MM.1S (cell line): Measurements from ENCODE around the gene SIGLEC14.

Source experiments
- EZH2 ChIP-seq: fragments of 300-600 bp; sonication (generic); optimal IDR thresholded peaks from 2 replicates; pipeline ENCODE3; 2017; ENCODE audit warnings: low read depth, mild to moderate bottlenecking, antibody characterized with exemption, low read length, mixed read lengths
- EZH2phosphoT487 ChIP-seq: fragments of 300-600 bp; sonication (generic); IDR thresholded peaks from 2 replicates; pipeline ENCODE4 v1.6.1; 2018; ENCODE audit warnings: antibody characterized with exemption, low read length
- TF ChIP-seq, protein P1 (sequence below): fragments of 300-600 bp; sonication (generic); IDR thresholded peaks from 2 replicates; pipeline ENCODE4 v1.5.1; 2016; ENCODE audit warnings: antibody characterized with exemption, low read length, mixed read lengths

DNA sequence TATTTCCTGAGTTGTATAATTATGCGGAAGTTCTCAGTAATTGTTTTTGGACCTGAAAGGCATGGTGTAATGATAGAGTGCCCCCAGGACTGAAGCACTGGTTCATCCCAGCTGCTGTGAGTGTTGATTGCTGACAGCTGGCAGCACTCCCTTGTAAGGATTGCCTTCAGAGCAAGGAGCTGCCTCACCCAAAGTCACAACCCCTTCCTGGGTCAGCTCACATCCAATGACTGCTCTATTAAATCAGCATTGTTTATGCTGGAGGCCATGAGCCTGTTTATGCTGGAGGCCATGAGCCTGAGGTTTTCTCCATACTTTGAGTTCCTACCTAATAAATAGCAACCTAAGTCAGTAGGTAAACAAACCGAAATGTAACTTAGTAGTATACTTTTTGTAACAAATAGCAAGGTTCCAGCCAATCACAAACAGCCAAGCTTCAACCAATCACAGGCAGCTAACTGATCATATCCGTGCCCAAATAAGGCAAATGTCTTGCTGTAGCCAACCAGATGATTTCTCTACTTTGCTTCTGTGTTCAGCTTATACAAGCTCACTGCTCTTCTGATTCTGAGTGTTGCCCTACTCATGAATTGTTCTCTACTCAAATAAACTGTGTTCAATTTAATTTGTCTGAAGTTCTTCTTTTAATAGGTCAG, 34.8 kb upstream of the SIGLEC14 start:
- TF ChIP-seq, protein P1, sequence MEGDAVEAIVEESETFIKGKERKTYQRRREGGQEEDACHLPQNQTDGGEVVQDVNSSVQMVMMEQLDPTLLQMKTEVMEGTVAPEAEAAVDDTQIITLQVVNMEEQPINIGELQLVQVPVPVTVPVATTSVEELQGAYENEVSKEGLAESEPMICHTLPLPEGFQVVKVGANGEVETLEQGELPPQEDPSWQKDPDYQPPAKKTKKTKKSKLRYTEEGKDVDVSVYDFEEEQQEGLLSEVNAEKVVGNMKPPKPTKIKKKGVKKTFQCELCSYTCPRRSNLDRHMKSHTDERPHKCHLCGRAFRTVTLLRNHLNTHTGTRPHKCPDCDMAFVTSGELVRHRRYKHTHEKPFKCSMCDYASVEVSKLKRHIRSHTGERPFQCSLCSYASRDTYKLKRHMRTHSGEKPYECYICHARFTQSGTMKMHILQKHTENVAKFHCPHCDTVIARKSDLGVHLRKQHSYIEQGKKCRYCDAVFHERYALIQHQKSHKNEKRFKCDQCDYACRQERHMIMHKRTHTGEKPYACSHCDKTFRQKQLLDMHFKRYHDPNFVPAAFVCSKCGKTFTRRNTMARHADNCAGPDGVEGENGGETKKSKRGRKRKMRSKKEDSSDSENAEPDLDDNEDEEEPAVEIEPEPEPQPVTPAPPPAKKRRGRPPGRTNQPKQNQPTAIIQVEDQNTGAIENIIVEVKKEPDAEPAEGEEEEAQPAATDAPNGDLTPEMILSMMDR, result no peak
- TF ChIP-seq EZH2 (no peak), EZH2phosphoT487 (no peak)
